HEK293 (cell line): ENCODE data around the gene NUP153.

Source experiments
- CTCF ChIA-PET: fragments of 350-600 bp; formaldehyde crosslinking; extraction: SDS; loops from one replicate; lab custom pipeline; 2021; ENCODE audit warnings: antibody characterized with exemption; lab: Yijun Ruan, JAX
- POLR2A ChIA-PET: fragments of 300-600 bp; formaldehyde crosslinking; extraction: SDS; loops from one replicate; lab custom pipeline; 2020; ENCODE audit warnings: antibody characterized with exemption, inconsistent platforms; lab: Yijun Ruan, JAX
- H3K27ac ChIP-seq: fragments of 200-500 bp; sonication (Bioruptor generic); 2 replicates; pipeline ENCODE4 v1.5.1; 2014; ENCODE audit warnings: low read depth, low read length, control low read depth, inconsistent platforms; ENCODE audit errors: extremely low read depth
- H3K36me3 ChIP-seq, 2 experiments: fragments of 200-500 bp in 1 of 2; sonication (Bioruptor generic) in 1 of 2; 1 replicate in 1 of 2; 2 replicates in 1 of 2; pipeline ENCODE4 v1.5.1; 2014 to 2017; ENCODE audit warnings: inconsistent platforms in 2 of 2, low read length in 2 of 2; ENCODE audit not compliant: control insufficient read depth in 2 of 2, insufficient read depth in 1 of 2
- H3K4me1 ChIP-seq: fragments of 200-500 bp; sonication (Bioruptor generic); 2 replicates; pipeline ENCODE4 v1.5.1; 2014; ENCODE audit warnings: mild to moderate bottlenecking, low read length, inconsistent platforms; ENCODE audit not compliant: control insufficient read depth, insufficient read depth
- H3K4me3 ChIP-seq: 2 replicates; pipeline ENCODE4 v1.5.1; 2011; ENCODE audit warnings: low read depth, mild to moderate bottlenecking, control low read depth, low read length, moderate library complexity
- H3K9me3 ChIP-seq: fragments of 200-500 bp; sonication (Bioruptor generic); 2 replicates; pipeline ENCODE4 v1.5.1; 2014; ENCODE audit warnings: low read depth, low read length, inconsistent platforms; ENCODE audit not compliant: control insufficient read depth, insufficient read depth
- KLF1 ChIP-seq: fragments of 450-650 bp; formaldehyde crosslinking; IDR thresholded peaks from 2 replicates; pipeline ENCODE4 v1.5.1; 2016; ENCODE audit warnings: missing biosample characterization, missing genetic modification characterization
- PRDM6 ChIP-seq: fragments of 450-650 bp; formaldehyde crosslinking; IDR thresholded peaks from 2 replicates; pipeline ENCODE4 v1.5.1; 2017; ENCODE audit warnings: missing biosample characterization, missing genetic modification characterization
- REPIN1 ChIP-seq: fragments of 450-650 bp; formaldehyde crosslinking; IDR thresholded peaks from 2 replicates; pipeline ENCODE4 v1.5.1; 2017; ENCODE audit warnings: missing biosample characterization, missing genetic modification characterization, low read depth
- SCRT1 ChIP-seq: fragments of 450-650 bp; formaldehyde crosslinking; IDR thresholded peaks from 2 replicates; pipeline ENCODE4 v1.5.1; 2016; ENCODE audit warnings: missing biosample characterization, missing genetic modification characterization, borderline replicate concordance
- SETDB1 ChIP-seq: IDR thresholded peaks from one replicate; pipeline ENCODE4 v1.6.1; 2017; ENCODE audit warnings: mild to moderate bottlenecking, low read length, moderate library complexity, mixed read lengths; ENCODE audit not compliant: insufficient read length
- SP7 ChIP-seq: fragments of 450-650 bp; formaldehyde crosslinking; IDR thresholded peaks from 2 replicates; pipeline ENCODE4 v1.5.1; 2016; ENCODE audit warnings: missing biosample characterization, missing genetic modification characterization
- TRIM28 ChIP-seq: IDR thresholded peaks from 2 replicates; pipeline ENCODE4 v1.6.1; 2011; ENCODE audit warnings: low read length, control low read depth, borderline replicate concordance
- ZBTB48 ChIP-seq: fragments of 450-650 bp; formaldehyde crosslinking; IDR thresholded peaks from 2 replicates; pipeline ENCODE4 v1.5.1; 2016; ENCODE audit warnings: missing biosample characterization, missing genetic modification characterization
- ZNF114 ChIP-seq: fragments of 450-650 bp; formaldehyde crosslinking; IDR thresholded peaks from 2 replicates; pipeline ENCODE4 v1.5.0; 2017; ENCODE audit warnings: missing biosample characterization, missing genetic modification characterization
- ZNF138 ChIP-seq: fragments of 450-650 bp; formaldehyde crosslinking; IDR thresholded peaks from 2 replicates; pipeline ENCODE4 v1.5.1; 2016; ENCODE audit warnings: missing biosample characterization, missing genetic modification characterization, borderline replicate concordance
- ZNF140 ChIP-seq: fragments of 450-650 bp; formaldehyde crosslinking; IDR thresholded peaks from 2 replicates; pipeline ENCODE4 v1.5.1; 2016; ENCODE audit warnings: missing biosample characterization, missing genetic modification characterization
- ZNF184 ChIP-seq: fragments of 450-650 bp; IDR thresholded peaks from 2 replicates; pipeline ENCODE4 v1.5.1; 2018; ENCODE audit warnings: missing biosample characterization, mild to moderate bottlenecking, missing genetic modification characterization
- ZNF19 ChIP-seq: fragments of 450-650 bp; formaldehyde crosslinking; IDR thresholded peaks from 2 replicates; pipeline ENCODE4; 2016; ENCODE audit warnings: missing biosample characterization, missing genetic modification characterization, low read depth
- ZNF202 ChIP-seq: fragments of 450-650 bp; formaldehyde crosslinking; IDR thresholded peaks from 2 replicates; pipeline ENCODE4 v1.5.1; 2016; ENCODE audit warnings: missing biosample characterization, missing genetic modification characterization, borderline replicate concordance
- ZNF26 ChIP-seq: fragments of 450-650 bp; formaldehyde crosslinking; IDR thresholded peaks from 2 replicates; pipeline ENCODE4 v1.5.1; 2016; ENCODE audit warnings: missing biosample characterization, missing genetic modification characterization
- ZNF266 ChIP-seq: fragments of 450-650 bp; formaldehyde crosslinking; IDR thresholded peaks from 2 replicates; pipeline ENCODE4 v1.5.1; 2016; ENCODE audit warnings: missing biosample characterization, missing genetic modification characterization, low read depth
- ZNF311 ChIP-seq: fragments of 450-650 bp; formaldehyde crosslinking; IDR thresholded peaks from 2 replicates; pipeline ENCODE4 v1.5.1; 2017; ENCODE audit warnings: missing biosample characterization, missing genetic modification characterization, borderline replicate concordance
- ZNF362 ChIP-seq: fragments of 450-650 bp; formaldehyde crosslinking; IDR thresholded peaks from 2 replicates; pipeline ENCODE4 v1.5.1; 2016; ENCODE audit warnings: missing biosample characterization, missing genetic modification characterization
- ZNF510 ChIP-seq: fragments of 450-650 bp; formaldehyde crosslinking; IDR thresholded peaks from 2 replicates; pipeline ENCODE4 v1.5.1; 2018; ENCODE audit warnings: mild to moderate bottlenecking, missing genetic modification characterization, missing biosample characterization; ENCODE audit not compliant: insufficient replicate concordance
- ZNF518A ChIP-seq: fragments of 450-650 bp; formaldehyde crosslinking; conservative IDR thresholded peaks from 2 replicates; pipeline ENCODE4 v1.5.1; 2016; ENCODE audit warnings: low read depth, missing biosample characterization, missing genetic modification characterization
- ZNF529 ChIP-seq: fragments of 450-650 bp; formaldehyde crosslinking; IDR thresholded peaks from 2 replicates; pipeline ENCODE4 v1.5.1; 2017; ENCODE audit warnings: missing genetic modification characterization, missing biosample characterization; ENCODE audit not compliant: insufficient replicate concordance
- ZNF610 ChIP-seq: fragments of 450-650 bp; formaldehyde crosslinking; IDR thresholded peaks from 2 replicates; pipeline ENCODE4 v1.5.1; 2016; ENCODE audit warnings: missing biosample characterization, missing genetic modification characterization, borderline replicate concordance
- ZNF747 ChIP-seq: fragments of 450-650 bp; formaldehyde crosslinking; IDR thresholded peaks from 2 replicates; pipeline ENCODE4 v1.5.1; 2016; ENCODE audit warnings: missing biosample characterization, missing genetic modification characterization
- ZNF785 ChIP-seq: fragments of 450-650 bp; formaldehyde crosslinking; IDR thresholded peaks from 2 replicates; pipeline ENCODE4 v1.5.1; 2016; ENCODE audit warnings: missing biosample characterization, missing genetic modification characterization
- ZSCAN5A ChIP-seq: fragments of 450-650 bp; formaldehyde crosslinking; IDR thresholded peaks from 2 replicates; pipeline ENCODE4 v1.5.1; 2016; ENCODE audit warnings: missing biosample characterization, missing genetic modification characterization

NUP153 gene

GRCh38 chr6:17574866-17575560 is 131.7 kb downstream of the NUP153 start (continued):
- TF ChIP-seq ZNF747 (tag by site-specific recombination) (no peak), ZNF266 (tag by site-specific recombination) (no peak), PRDM6 (tag by site-specific recombination) (no peak), ZNF311 (tag by site-specific recombination) (no peak), ZBTB48 (tag by site-specific recombination) (no peak), ZNF202 (no peak)

GRCh38 chr6:17565399-17565798 is 141.3 kb downstream of the NUP153 start:
- H3K27ac ChIP-seq, result no peak overlapping the region
- H3K9me3 ChIP-seq, result no peaks in the 10 kb centered on the region
- no peak overlapping the region for H3K4me3 ChIP-seq
- ChIA-PET CTCF (no interaction called here), POLR2A (no interaction called here)
- no peaks in the 10 kb centered on the region for H3K4me1 ChIP-seq
- no peaks in the 10 kb centered on the region for H3K36me3 ChIP-seq
- TF ChIP-seq ZNF510 (tag by site-specific recombination) (peak; percentile 39), SCRT1 (0 out of 2 replicates have a peak, but pooled peaks have one; percentile 25), ZNF518A (tag by site-specific recombination) (0 out of 2 replicates have a peak, but pooled peaks have one; percentile 27), ZNF529 (tag by site-specific recombination) (peak; percentile 52), ZNF184 (tag by site-specific recombination) (peak; percentile 46; the same call in 1 of the 2 replicates), KLF1 (tag by site-specific recombination) (no peak), SP7 (tag by site-specific recombination) (no peak), ZNF114 (no peak), SETDB1 (peak; percentile 97), ZNF610 (tag by site-specific recombination) (0 out of 2 replicates have a peak, but pooled peaks have one; percentile 53), ZNF26 (0 out of 2 replicates have a peak, but pooled peaks have one; percentile 23), ZNF362 (tag by site-specific recombination) (0 out of 2 replicates have a peak, but pooled peaks have one; percentile 59), ZNF138 (tag by site-specific recombination) (no peak), REPIN1 (tag by site-specific recombination) (no peak), TRIM28 (peak; percentile 91; the same call in 1 of the 2 replicates), ZSCAN5A (tag by site-specific recombination) (0 out of 2 replicates have a peak, but pooled peaks have one; percentile 47), ZNF785 (tag by site-specific recombination) (no peak), ZNF140 (no peak), ZNF19 (tag by site-specific recombination) (no peak)
